Right lobe of liver (tissue), 4 donors: Measurements from ENCODE around the gene OR10G3.

Experiments
- POLR2A ChIP-seq: fragments of 450-650 bp; IDR thresholded peaks from one replicate; pipeline ENCODE4 v1.6.1; 2017; ENCODE audit warnings: antibody characterized with exemption, mild to moderate bottlenecking
- TF ChIP-seq, protein P1 (sequence below), 4 donors: fragments of 200-600 bp in 3 of 4; fragments of 450-650 bp in 1 of 4; IDR thresholded peaks; one replicate each; pipeline versions ENCODE4 v1.5.1 to v1.8.0; 2016 to 2022; ENCODE audit warnings: antibody characterized with exemption in 4 of 4, mild to moderate bottlenecking in 2 of 4
- donor health status: DM: no; HTN: no; CAD: no.
- donor health status: DM: no; HTN: no; CAD: no.
- donor health status: DM: no; HTN: yes; CAD: no.

GRCh38 chr14:21536418-21537089 is 43.3 kb downstream of the OR10G3 start:
- no peak for TF ChIP-seq POLR2A
- TF ChIP-seq, protein P1, sequence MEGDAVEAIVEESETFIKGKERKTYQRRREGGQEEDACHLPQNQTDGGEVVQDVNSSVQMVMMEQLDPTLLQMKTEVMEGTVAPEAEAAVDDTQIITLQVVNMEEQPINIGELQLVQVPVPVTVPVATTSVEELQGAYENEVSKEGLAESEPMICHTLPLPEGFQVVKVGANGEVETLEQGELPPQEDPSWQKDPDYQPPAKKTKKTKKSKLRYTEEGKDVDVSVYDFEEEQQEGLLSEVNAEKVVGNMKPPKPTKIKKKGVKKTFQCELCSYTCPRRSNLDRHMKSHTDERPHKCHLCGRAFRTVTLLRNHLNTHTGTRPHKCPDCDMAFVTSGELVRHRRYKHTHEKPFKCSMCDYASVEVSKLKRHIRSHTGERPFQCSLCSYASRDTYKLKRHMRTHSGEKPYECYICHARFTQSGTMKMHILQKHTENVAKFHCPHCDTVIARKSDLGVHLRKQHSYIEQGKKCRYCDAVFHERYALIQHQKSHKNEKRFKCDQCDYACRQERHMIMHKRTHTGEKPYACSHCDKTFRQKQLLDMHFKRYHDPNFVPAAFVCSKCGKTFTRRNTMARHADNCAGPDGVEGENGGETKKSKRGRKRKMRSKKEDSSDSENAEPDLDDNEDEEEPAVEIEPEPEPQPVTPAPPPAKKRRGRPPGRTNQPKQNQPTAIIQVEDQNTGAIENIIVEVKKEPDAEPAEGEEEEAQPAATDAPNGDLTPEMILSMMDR (IDR thresholded peaks at IDR 0.05): no peak
